ENCODE data around the gene PTPRG.
"Not testable (repeated sequence)": the region's sequence is repeated elsewhere in the genome, so short reads cannot be mapped to it uniquely, and the experiment has no call there.

Gene PTPRG

GRCh38 chr3:61690016-61690415 is 128.6 kb downstream of the PTPRG start:
- no peak for DNase-seq

GRCh38 chr3:61691466-61691865 is 130.1 kb downstream of the PTPRG start:
- DNase-seq = no peak

GRCh38 chr3:61697301-61697700 is 135.9 kb downstream of the PTPRG start:
- DNase-seq = no peak

- DNase-seq = not testable (repeated sequence)
Observed at GRCh38 chr3:61698278-61699072, 137.1 kb downstream of the PTPRG start.

GRCh38 chr3:61699622-61700021 is 138.3 kb downstream of the PTPRG start:
- no peak for DNase-seq

GRCh38 chr3:61701011-61701410 is 139.6 kb downstream of the PTPRG start:
- no peak for DNase-seq

GRCh38 chr3:61702453-61702852 is 141.1 kb downstream of the PTPRG start:
- no peak for DNase-seq

- DNase-seq = no peak
Observed at GRCh38 chr3:61704807-61705206, 143.4 kb downstream of the PTPRG start.

- no peak for DNase-seq
Observed at GRCh38 chr3:61707492-61707891, 146.1 kb downstream of the PTPRG start.

GRCh38 chr3:61710920-61711319 is 149.5 kb downstream of the PTPRG start:
- DNase-seq = not testable (repeated sequence)

GRCh38 chr3:61714225-61714624 is 152.9 kb downstream of the PTPRG start:
- no peak for DNase-seq

- DNase-seq = no peak
Observed at GRCh38 chr3:61715886-61716527, 154.6 kb downstream of the PTPRG start.

GRCh38 chr3:61716693-61717092 is 155.3 kb downstream of the PTPRG start:
- not testable (repeated sequence) for DNase-seq

GRCh38 chr3:61718565-61718964 is 157.2 kb downstream of the PTPRG start:
- DNase-seq = no peak

- no peak for DNase-seq
Observed at GRCh38 chr3:61719278-61719977, 158.1 kb downstream of the PTPRG start.

- no peak for DNase-seq
Observed at GRCh38 chr3:61723038-61723437, 161.7 kb downstream of the PTPRG start.

- DNase-seq = no peak
Observed at GRCh38 chr3:61724183-61724582, 162.8 kb downstream of the PTPRG start.

- DNase-seq = no peak
Observed at GRCh38 chr3:61724801-61725200, 163.4 kb downstream of the PTPRG start.

- no peak for DNase-seq
Observed at GRCh38 chr3:61725851-61726333, 164.5 kb downstream of the PTPRG start.

- DNase-seq = no peak
Observed at GRCh38 chr3:61727435-61727834, 166.1 kb downstream of the PTPRG start.

GRCh38 chr3:61729038-61729634 is 167.8 kb downstream of the PTPRG start:
- no peak for DNase-seq

GRCh38 chr3:61730056-61730455 is 168.7 kb downstream of the PTPRG start:
- DNase-seq = no peak

- DNase-seq = no peak
Observed at GRCh38 chr3:61730577-61731231, 169.3 kb downstream of the PTPRG start.
